OCI-LY1 (cell line): Measurements from ENCODE around the gene NDUFB7.

ENCODE experiments used
- H2AFZ ChIP-seq: fragments of 200-600 bp; sonication (generic), shearing (Covaris generic); 2 replicates; pipeline ENCODE4 v1.6.0; 2014; ENCODE audit warnings: antibody characterized with exemption, mild to moderate bottlenecking, low read length
- H3F3A ChIP-seq: fragments of 200-600 bp; sonication (generic), shearing (Covaris generic); 2 replicates; pipeline ENCODE4 v1.6.0; 2014; ENCODE audit warnings: mild to moderate bottlenecking, antibody characterized with exemption, low read length, moderate library complexity; ENCODE audit not compliant: insufficient read depth
- H3K27ac ChIP-seq: fragments of 200-600 bp; sonication (generic); 2 replicates; pipeline ENCODE4 v1.5.1; 2014; ENCODE audit warnings: low read length, mixed run types, mild to moderate bottlenecking, low read depth; ENCODE audit not compliant: poor library complexity, severe bottlenecking
- H3K27me3 ChIP-seq: fragments of 200-600 bp; sonication (generic); 2 replicates; pipeline ENCODE4 v1.6.0; 2014; ENCODE audit warnings: antibody characterized with exemption, mild to moderate bottlenecking, low read length, moderate library complexity; ENCODE audit not compliant: insufficient read depth
- H3K36me3 ChIP-seq: fragments of 200-600 bp; sonication (generic); 2 replicates; pipeline ENCODE4 v1.6.1; 2014; ENCODE audit warnings: mild to moderate bottlenecking, antibody characterized with exemption, low read length, moderate library complexity, mixed read lengths; ENCODE audit not compliant: insufficient read depth
- H3K4me1 ChIP-seq: fragments of 200-600 bp; sonication (generic); 2 replicates; pipeline ENCODE4 v1.5.1; 2014; ENCODE audit warnings: mild to moderate bottlenecking, low read length, moderate library complexity; ENCODE audit not compliant: insufficient read depth, severe bottlenecking
- H3K4me2 ChIP-seq: fragments of 200-600 bp; sonication (generic), shearing (Covaris generic); 2 replicates; pipeline ENCODE4 v1.6.1; 2014; ENCODE audit warnings: low read length
- H3K4me3 ChIP-seq: fragments of 200-600 bp; sonication (generic); 2 replicates; pipeline ENCODE4 v1.5.1; 2014; ENCODE audit warnings: low read length, low read depth, mild to moderate bottlenecking, mixed read lengths; ENCODE audit not compliant: poor library complexity, severe bottlenecking
- H3K79me2 ChIP-seq: fragments of 200-600 bp; shearing (Covaris generic); 2 replicates; pipeline ENCODE4 v1.6.1; 2016; ENCODE audit warnings: mixed run types, low read length, mixed read lengths; ENCODE audit not compliant: insufficient read depth
- H3K9ac ChIP-seq: fragments of 200-600 bp; sonication (generic), shearing (Covaris generic); 2 replicates; pipeline ENCODE4 v1.6.1; 2014; ENCODE audit warnings: mild to moderate bottlenecking, low read length, mixed read lengths
- H3K9me2 ChIP-seq: fragments of 200-600 bp; sonication (generic), shearing (Covaris generic); 2 replicates; pipeline ENCODE4 v1.6.1; 2014; ENCODE audit warnings: low read depth, mild to moderate bottlenecking, low read length, mixed read lengths
- H3K9me3 ChIP-seq: fragments of 200-600 bp; shearing (Covaris generic); 2 replicates; pipeline ENCODE4 v1.6.1; 2014; ENCODE audit warnings: low read length, mixed read lengths
- H4K20me1 ChIP-seq: fragments of 200-600 bp; sonication (generic), shearing (Covaris generic); 2 replicates; pipeline ENCODE4 v1.6.0; 2016; ENCODE audit warnings: mild to moderate bottlenecking, low read length; ENCODE audit not compliant: insufficient read depth
- EZH2 ChIP-seq: fragments of 200-600 bp; sonication (generic), shearing (Covaris generic); IDR thresholded peaks from 2 replicates; pipeline ENCODE4 v1.8.0; 2017; ENCODE audit warnings: borderline replicate concordance, mixed run types, mild to moderate bottlenecking, antibody characterized with exemption, low read length, moderate library complexity, mixed read lengths
- TF ChIP-seq, protein P1 (sequence below): fragments of 200-600 bp; sonication (generic), shearing (Covaris generic); IDR thresholded peaks from 2 replicates; pipeline ENCODE4 v1.5.1; 2017; ENCODE audit warnings: mild to moderate bottlenecking, antibody characterized with exemption, low read length, moderate library complexity, mixed read lengths

The NDUFB7 gene

DNA sequence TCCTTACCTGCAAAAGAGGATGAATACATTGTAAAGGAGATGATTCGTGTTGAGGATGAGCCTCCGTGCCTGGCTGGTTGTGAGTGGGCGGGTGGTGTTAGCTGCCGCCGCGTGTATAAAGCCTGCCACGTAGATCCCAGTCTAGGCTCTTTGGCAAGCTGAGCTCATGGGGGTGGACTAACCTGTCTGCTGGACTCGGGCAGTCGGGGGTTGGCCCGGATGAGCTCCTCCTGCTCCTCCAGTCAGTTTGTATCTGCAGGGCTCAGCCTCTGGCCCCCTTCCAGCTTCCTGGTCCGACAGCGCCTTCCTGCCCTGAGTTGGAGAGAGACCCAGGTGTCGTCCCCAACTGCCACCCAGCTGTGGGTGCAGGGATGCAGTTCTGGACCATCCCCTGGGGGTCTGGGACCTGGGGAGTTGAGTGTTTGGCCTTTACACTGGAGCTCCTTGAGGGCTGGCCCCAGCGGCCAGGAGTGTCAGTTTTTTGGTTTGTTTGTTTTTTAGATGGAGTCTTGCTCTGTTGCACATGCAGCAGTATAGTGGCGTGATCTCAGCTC is 21.6 kb downstream of the NDUFB7 start:
- Histone ChIP-seq H3K9me2 (no peaks in the 10 kb centered on the region), H3K27me3 (no peaks in the 10 kb centered on the region), H3K4me1 (peaks cover 25% of the 10 kb centered on the region), H3K4me3 (no peak overlapping the region), H3K27ac (peak overlapping the region; percentile 79), H3K9me3 (no peaks in the 10 kb centered on the region), H3K36me3 (peaks cover 4% of the 10 kb centered on the region; the same call in 1 of the 2 replicates), H3K9ac (peak overlapping the region; percentile 22; the same call in 1 of the 2 replicates), H2AFZ (no peak overlapping the region), H4K20me1 (no peaks in the 10 kb centered on the region), H3F3A (no peaks in the 10 kb centered on the region), H3K4me2 (peak overlapping the region; percentile 22; the same call in 1 of the 2 replicates), H3K79me2 (no peaks in the 10 kb centered on the region)
- TF ChIP-seq, protein P1, sequence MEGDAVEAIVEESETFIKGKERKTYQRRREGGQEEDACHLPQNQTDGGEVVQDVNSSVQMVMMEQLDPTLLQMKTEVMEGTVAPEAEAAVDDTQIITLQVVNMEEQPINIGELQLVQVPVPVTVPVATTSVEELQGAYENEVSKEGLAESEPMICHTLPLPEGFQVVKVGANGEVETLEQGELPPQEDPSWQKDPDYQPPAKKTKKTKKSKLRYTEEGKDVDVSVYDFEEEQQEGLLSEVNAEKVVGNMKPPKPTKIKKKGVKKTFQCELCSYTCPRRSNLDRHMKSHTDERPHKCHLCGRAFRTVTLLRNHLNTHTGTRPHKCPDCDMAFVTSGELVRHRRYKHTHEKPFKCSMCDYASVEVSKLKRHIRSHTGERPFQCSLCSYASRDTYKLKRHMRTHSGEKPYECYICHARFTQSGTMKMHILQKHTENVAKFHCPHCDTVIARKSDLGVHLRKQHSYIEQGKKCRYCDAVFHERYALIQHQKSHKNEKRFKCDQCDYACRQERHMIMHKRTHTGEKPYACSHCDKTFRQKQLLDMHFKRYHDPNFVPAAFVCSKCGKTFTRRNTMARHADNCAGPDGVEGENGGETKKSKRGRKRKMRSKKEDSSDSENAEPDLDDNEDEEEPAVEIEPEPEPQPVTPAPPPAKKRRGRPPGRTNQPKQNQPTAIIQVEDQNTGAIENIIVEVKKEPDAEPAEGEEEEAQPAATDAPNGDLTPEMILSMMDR: no peak
- TF ChIP-seq EZH2: no peak

DNA sequence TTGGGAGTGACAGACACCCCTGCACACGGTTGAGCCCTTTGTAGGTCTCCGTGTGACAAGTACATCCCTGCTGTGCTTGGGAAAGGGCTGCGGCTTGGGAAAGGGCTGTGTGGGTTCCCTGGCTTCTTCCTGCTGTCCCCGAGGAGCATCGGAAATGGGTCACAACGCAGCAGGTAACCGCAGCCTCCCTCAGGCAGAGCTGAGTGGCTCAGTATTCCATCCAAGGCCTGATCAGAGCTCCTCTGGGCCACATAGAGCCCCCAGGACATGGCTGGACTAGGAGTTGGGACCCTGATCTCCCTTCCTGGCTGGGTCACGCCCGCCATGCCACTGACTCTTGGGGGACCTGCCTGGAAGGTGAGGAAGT is 26.2 kb downstream of the NDUFB7 start:
- H3K9me3 ChIP-seq: no peaks in the 10 kb centered on the region
- TF ChIP-seq, protein P1: no peak
- no peak for TF ChIP-seq EZH2
- peaks cover 4% of the 10 kb centered on the region; the same call in 1 of the 2 replicates for H3K36me3 ChIP-seq
- no peak overlapping the region for H3K4me3 ChIP-seq
- no peaks in the 10 kb centered on the region; the same call in 1 of the 2 replicates for H3K79me2 ChIP-seq
- no peak overlapping the region for H2AFZ ChIP-seq
- H3K27me3 ChIP-seq: no peaks in the 10 kb centered on the region
- H4K20me1 ChIP-seq: no peaks in the 10 kb centered on the region
- peaks cover 14% of the 10 kb centered on the region for H3K4me1 ChIP-seq
- H3K9ac ChIP-seq: no peak overlapping the region
- H3F3A ChIP-seq: no peaks in the 10 kb centered on the region
- no peak overlapping the region for H3K4me2 ChIP-seq
- no peak overlapping the region for H3K27ac ChIP-seq
- no peaks in the 10 kb centered on the region for H3K9me2 ChIP-seq

DNA sequence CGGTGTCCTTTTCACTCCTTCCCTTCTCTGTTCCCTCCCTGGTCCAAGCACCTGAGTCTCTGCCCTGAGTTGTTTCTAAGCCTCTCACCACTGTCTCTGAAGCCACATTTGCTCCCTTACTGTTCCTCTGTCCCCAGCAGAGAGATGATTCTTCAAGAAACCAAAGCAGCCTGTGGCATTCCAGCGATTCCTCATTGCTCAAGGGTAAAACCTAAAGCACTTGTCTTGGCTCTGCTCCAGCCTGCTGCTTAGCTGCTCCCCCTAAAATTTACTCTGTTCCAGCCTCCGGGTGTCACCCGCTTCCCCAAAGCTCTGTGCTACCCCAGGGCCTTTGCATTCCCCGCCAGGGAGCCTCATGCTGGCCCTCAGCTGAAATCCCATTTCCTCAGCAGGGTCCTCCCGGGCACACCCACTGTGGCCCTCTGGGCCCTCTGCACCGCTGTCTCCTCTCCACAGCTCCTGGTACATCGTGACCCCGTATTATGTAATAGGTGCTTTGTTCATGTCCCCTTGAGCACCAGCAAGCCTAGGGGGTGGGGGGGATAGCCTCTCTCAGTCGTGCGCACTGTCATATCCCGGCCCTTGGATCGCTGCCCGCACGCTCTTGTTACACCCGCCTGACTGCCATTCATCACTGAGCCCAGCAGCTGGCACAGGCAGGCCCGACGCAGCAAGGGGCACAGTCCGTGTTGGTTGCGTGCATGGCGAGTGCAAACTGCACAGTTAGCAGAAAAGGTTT is 26.7 kb downstream of the NDUFB7 start:
- Histone ChIP-seq H3K79me2 (no peaks in the 10 kb centered on the region; the same call in 1 of the 2 replicates), H3K4me1 (peaks cover 14% of the 10 kb centered on the region), H3K27ac (no peak overlapping the region)

More for the DNA sequence above, 26.7 kb downstream of the NDUFB7 start:
- Histone ChIP-seq H2AFZ (no peak overlapping the region), H3K4me3 (no peak overlapping the region), H3K27me3 (no peaks in the 10 kb centered on the region), H3K4me2 (no peak overlapping the region), H4K20me1 (no peaks in the 10 kb centered on the region), H3K9ac (no peak overlapping the region), H3K9me3 (no peaks in the 10 kb centered on the region), H3F3A (no peaks in the 10 kb centered on the region), H3K9me2 (no peaks in the 10 kb centered on the region), H3K36me3 (peaks cover 4% of the 10 kb centered on the region; the same call in 1 of the 2 replicates)
- no peak for TF ChIP-seq EZH2
- TF ChIP-seq, protein P1: no peak
